ENCODE results near the gene RTP3. TPM values are rescaled to one million over a fixed set of nuclear protein-coding genes. Genes with fewer than 3 reads are reported as not detected.

RTP3 gene
- total RNA-seq, 1 experiment from 2014 or later = not detected

GRCh38 chr3:46481636-46482035, 16.1 kb upstream of the RTP3 start:
- ChIA-PET CTCF (no interaction called here), POLR2A (no interaction called here), RAD21 (ENCODE audit: low non-redundant PET in 1 of 2, low total read pairs in 2 of 2, uncharacterized antibody in 2 of 2, unreplicated experiment in 2 of 2) (no interaction called here)
- no peak overlapping the region for H3K27ac ChIP-seq (ENCODE audit: low read depth, low read length)
- H3K9me2 ChIP-seq (ENCODE audit: insufficient read depth) = no peaks in the 10 kb centered on the region
- no peaks in the 10 kb centered on the region for H3K79me2 ChIP-seq (ENCODE audit: insufficient read depth, low read length)
- DNase-seq (ENCODE audit: low read depth, low spot score) (no peak), ATAC-seq (no peak)
- no peaks in the 10 kb centered on the region for H4K20me1 ChIP-seq (ENCODE audit: insufficient read depth)
- no peak overlapping the region for H3K4me2 ChIP-seq (ENCODE audit: low read length)
- H3K27me3 ChIP-seq (ENCODE audit: insufficient read depth, low read length) = peaks cover 7% of the 10 kb centered on the region; the same call in 1 of the 2 replicates
- TF ChIP-seq CTCF (IDR thresholded peaks at IDR 0.05 in 2 of 3, conservative IDR thresholded peaks at IDR 0.05 in 1 of 3; ENCODE audit: borderline replicate concordance in 1 of 3, insufficient read depth in 1 of 3, low read depth in 2 of 3, low read length in 2 of 3) = no peak
- no peak for TF ChIP-seq CEBPB (IDR thresholded peaks at IDR 0.05; ENCODE audit: low read depth)
- no peaks in the 10 kb centered on the region for H3K9me3 ChIP-seq (ENCODE audit: control insufficient read depth in 1 of 2, insufficient read depth in 1 of 2, low read depth in 1 of 2, low read length in 2 of 2)
- no TSS peak for BruUV-seq (replicated peaks)
- intact Hi-C loops (cut with micrococcal nuclease) = no loop called here
- H3K4me1 ChIP-seq (ENCODE audit: control insufficient read depth in 1 of 2, insufficient read depth in 2 of 2, low read length in 2 of 2) = no peaks in the 10 kb centered on the region
- no peak overlapping the region for H3K9ac ChIP-seq (ENCODE audit: low read length)
- no peaks in the 10 kb centered on the region for H3K36me3 ChIP-seq (ENCODE audit: control insufficient read depth in 1 of 2, insufficient read depth in 2 of 2, low read length in 2 of 2)
- no peak overlapping the region for H3K4me3 ChIP-seq (replicated peaks in 1 of 2; ENCODE audit: low read depth in 1 of 2, low read length in 2 of 2)
- H2AFZ ChIP-seq (ENCODE audit: low read depth, low read length, poor library complexity, severe bottlenecking) = no peak overlapping the region

- Histone ChIP-seq H2AFZ (ENCODE audit: low read depth, low read length, poor library complexity, severe bottlenecking) (no peak overlapping the region), H3K27me3 (ENCODE audit: insufficient read depth, low read length) (peaks cover 7% of the 10 kb centered on the region; the same call in 1 of the 2 replicates), H3K9me3 (ENCODE audit: control insufficient read depth in 1 of 2, insufficient read depth in 1 of 2, low read depth in 1 of 2, low read length in 2 of 2) (no peaks in the 10 kb centered on the region), H3K4me2 (ENCODE audit: low read length) (no peak overlapping the region), H3K4me3 (replicated peaks in 1 of 2; ENCODE audit: low read depth in 1 of 2, low read length in 2 of 2) (no peak overlapping the region), H3K4me1 (ENCODE audit: control insufficient read depth in 1 of 2, insufficient read depth in 2 of 2, low read length in 2 of 2) (no peaks in the 10 kb centered on the region), H3K9ac (ENCODE audit: low read length) (no peak overlapping the region), H3K36me3 (ENCODE audit: control insufficient read depth in 1 of 2, insufficient read depth in 2 of 2, low read length in 2 of 2) (no peaks in the 10 kb centered on the region), H3K79me2 (ENCODE audit: insufficient read depth, low read length) (no peaks in the 10 kb centered on the region), H3K9me2 (ENCODE audit: insufficient read depth) (no peaks in the 10 kb centered on the region), H3K27ac (ENCODE audit: low read depth, low read length) (no peak overlapping the region), H4K20me1 (ENCODE audit: insufficient read depth) (no peaks in the 10 kb centered on the region)
- no peak for DNase-seq (ENCODE audit: low read depth, low spot score)
- intact Hi-C loops (cut with micrococcal nuclease) = no loop called here
- no peak for ATAC-seq
- ChIA-PET POLR2A (no interaction called here), RAD21 (ENCODE audit: low non-redundant PET in 1 of 2, low total read pairs in 2 of 2, uncharacterized antibody in 2 of 2, unreplicated experiment in 2 of 2) (no interaction called here), CTCF (interaction anchor here (0.6 to 2.4 kb wide), 2 partner anchors 76 to 146 kb away, joined by 3 to 9 read pairs; no protein-coding TSS in a partner anchor)
- no TSS peak for BruUV-seq (replicated peaks)
- TF ChIP-seq ELF1 (IDR thresholded peaks at IDR 0.05; ENCODE audit: borderline replicate concordance, low read depth) = no peak
- no peak for TF ChIP-seq EGR1 (IDR thresholded peaks at IDR 0.05; ENCODE audit: low read depth)
- no peak for TF ChIP-seq TCF7L2 (IDR thresholded peaks at IDR 0.05; ENCODE audit: borderline replicate concordance, extremely low read depth, insufficient read depth, insufficient read length)
- TF ChIP-seq CEBPB (IDR thresholded peaks at IDR 0.05; ENCODE audit: low read depth) = no peak
- TF ChIP-seq SRF (IDR thresholded peaks at IDR 0.05; ENCODE audit: low read depth) = no peak
- TF ChIP-seq CTCF (IDR thresholded peaks at IDR 0.05 in 2 of 3, conservative IDR thresholded peaks at IDR 0.05 in 1 of 3; ENCODE audit: borderline replicate concordance in 1 of 3, insufficient read depth in 1 of 3, low read depth in 2 of 3, low read length in 2 of 3) = no peak
- no peak for TF ChIP-seq REST (IDR thresholded peaks at IDR 0.05; ENCODE audit: low read depth)
- TF ChIP-seq SIN3A (IDR thresholded peaks at IDR 0.05; ENCODE audit: low read depth) = no peak
- no peak for TF ChIP-seq YY1 (IDR thresholded peaks at IDR 0.05; ENCODE audit: extremely low read depth, insufficient replicate concordance, low read depth, low read length)
- no peak for TF ChIP-seq POLR2AphosphoS5 (IDR thresholded peaks at IDR 0.05; ENCODE audit: low read depth, low read length)
Measured at GRCh38 chr3:46482632-46483350, 15.0 kb upstream of the RTP3 start.
